Measurements from ENCODE around the gene MTOR. TPM values are rescaled to one million over a fixed set of nuclear protein-coding genes. Genes with fewer than 3 reads are reported as not detected.

The MTOR gene
- total and polyA plus RNA-seq, 2 donors (not counting 3 experiments of a cell fraction or from before 2014, with no cell fraction given): 33.5 to 50.4 TPM

GRCh38 chr1:11256299-11256698, 6.1 kb downstream of the MTOR start:
- no peak overlapping the region for H3K27ac ChIP-seq (ENCODE audit: insufficient read depth, low read depth, low read length)
- intact Hi-C loops (cut with micrococcal nuclease): no loop called here
- no peak overlapping the region for H3K9ac ChIP-seq (replicated peaks; ENCODE audit: extremely low read depth, insufficient read depth, low read length)
- no peak overlapping the region for H2AFZ ChIP-seq (ENCODE audit: low read depth, low read length)
- no peak overlapping the region for H3K4me2 ChIP-seq (ENCODE audit: insufficient read depth, low read length)
- no peaks in the 10 kb centered on the region for H3K9me1 ChIP-seq (replicated peaks; ENCODE audit: control insufficient read depth, extremely low read depth, insufficient read depth, low read length)
- dilution Hi-C loops (cut with MboI; ENCODE audit: extremely low pct_ligation_motif_present, low sequenced_read_pairs): no loop called here
- peaks cover 1% of the 10 kb centered on the region for H3K4me1 ChIP-seq (ENCODE audit: control insufficient read depth, extremely low read depth, insufficient read depth, low read length)
- H3K79me2 ChIP-seq (ENCODE audit: control insufficient read depth, insufficient read depth, low read length): peaks cover 8% of the 10 kb centered on the region
- FAIRE-seq (no peak), DNase-seq (ENCODE audit: low read depth, low spot score) (no peak)
- H3K4me3 ChIP-seq (replicated peaks in 1 of 3; ENCODE audit: insufficient read depth in 1 of 3, low read depth in 1 of 3, low read length in 3 of 3): no peak overlapping the region
- POLR2A ChIA-PET: no interaction called here
- TF ChIP-seq, protein P1, sequence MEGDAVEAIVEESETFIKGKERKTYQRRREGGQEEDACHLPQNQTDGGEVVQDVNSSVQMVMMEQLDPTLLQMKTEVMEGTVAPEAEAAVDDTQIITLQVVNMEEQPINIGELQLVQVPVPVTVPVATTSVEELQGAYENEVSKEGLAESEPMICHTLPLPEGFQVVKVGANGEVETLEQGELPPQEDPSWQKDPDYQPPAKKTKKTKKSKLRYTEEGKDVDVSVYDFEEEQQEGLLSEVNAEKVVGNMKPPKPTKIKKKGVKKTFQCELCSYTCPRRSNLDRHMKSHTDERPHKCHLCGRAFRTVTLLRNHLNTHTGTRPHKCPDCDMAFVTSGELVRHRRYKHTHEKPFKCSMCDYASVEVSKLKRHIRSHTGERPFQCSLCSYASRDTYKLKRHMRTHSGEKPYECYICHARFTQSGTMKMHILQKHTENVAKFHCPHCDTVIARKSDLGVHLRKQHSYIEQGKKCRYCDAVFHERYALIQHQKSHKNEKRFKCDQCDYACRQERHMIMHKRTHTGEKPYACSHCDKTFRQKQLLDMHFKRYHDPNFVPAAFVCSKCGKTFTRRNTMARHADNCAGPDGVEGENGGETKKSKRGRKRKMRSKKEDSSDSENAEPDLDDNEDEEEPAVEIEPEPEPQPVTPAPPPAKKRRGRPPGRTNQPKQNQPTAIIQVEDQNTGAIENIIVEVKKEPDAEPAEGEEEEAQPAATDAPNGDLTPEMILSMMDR (IDR thresholded peaks at IDR 0.05; ENCODE audit: extremely low read depth in 1 of 2, insufficient read depth in 1 of 2, low read depth in 1 of 2, low read length in 2 of 2): no peak
- TF ChIP-seq GATA2 (IDR thresholded peaks at IDR 0.05; ENCODE audit: insufficient read depth, insufficient read length, low read depth, low read length) (no peak), JUN (IDR thresholded peaks at IDR 0.05; ENCODE audit: borderline replicate concordance, insufficient read depth, insufficient read length, low read depth) (no peak), POLR2AphosphoS5 (IDR thresholded peaks at IDR 0.05; ENCODE audit: insufficient read depth, low read depth, low read length) (no peak), POLR2A (IDR thresholded peaks at IDR 0.05; ENCODE audit: low read depth, low read length) (no peak), EZH2 (IDR thresholded peaks at IDR 0.05; ENCODE audit: borderline replicate concordance, low read depth, low read length, severe bottlenecking) (no peak), FOS (IDR thresholded peaks at IDR 0.05; ENCODE audit: borderline replicate concordance, insufficient read depth, low read length) (no peak), MYC (IDR thresholded peaks at IDR 0.05; ENCODE audit: low read depth, low read length) (no peak)
- TF ChIP-seq, protein P2, sequence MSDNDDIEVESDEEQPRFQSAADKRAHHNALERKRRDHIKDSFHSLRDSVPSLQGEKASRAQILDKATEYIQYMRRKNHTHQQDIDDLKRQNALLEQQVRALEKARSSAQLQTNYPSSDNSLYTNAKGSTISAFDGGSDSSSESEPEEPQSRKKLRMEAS (IDR thresholded peaks at IDR 0.05; ENCODE audit: insufficient read depth, insufficient read length): no peak
- BruUV-seq (replicated peaks): no TSS peak
- H3K36me3 ChIP-seq (ENCODE audit: control insufficient read depth in 2 of 2, extremely low read depth in 1 of 2, insufficient read depth in 2 of 2, low read length in 2 of 2): peaks cover 19 to 42% of the 10 kb centered on the region in 2 experiments
- CTCF ChIA-PET: interaction anchor here (1.1 kb wide), 1 partner anchor 14 kb away, joined by 3 read pairs; no protein-coding TSS in a partner anchor
- no peaks in the 10 kb centered on the region for H3K9me3 ChIP-seq (replicated peaks; ENCODE audit: control insufficient read depth, insufficient read depth, low read length)
- no peaks in the 10 kb centered on the region for H3K27me3 ChIP-seq (ENCODE audit: control insufficient read depth in 2 of 2, insufficient read depth in 2 of 2, low read length in 2 of 2)
- H4K20me1 ChIP-seq (replicated peaks; ENCODE audit: control insufficient read depth, extremely low read depth, insufficient read depth, low read length): no peaks in the 10 kb centered on the region

Measured in endothelial cell of umbilical vein (primary cell).